Chondrocyte (in vitro differentiated cells): ENCODE measurements around the gene MTG1. TPM values are rescaled to one million over a fixed set of nuclear protein-coding genes. Genes with fewer than 3 reads are reported as not detected.

ENCODE experiments used
- DNase-seq: peaks from one replicate; pipeline ENCODE4 v3.0.0; 2021; ENCODE audit warnings: mixed read lengths, low spot score
- H3K27ac Mint-ChIP-seq: one replicate; pipeline ENCODE4 v1.8.0; 2021; ENCODE audit warnings: mild to moderate bottlenecking, moderate library complexity, mixed read lengths; ENCODE audit not compliant: unreplicated experiment
- H3K27me3 Mint-ChIP-seq: 2 replicates; pipeline ENCODE4 v1.8.0; 2021; ENCODE audit warnings: low read depth, mixed read lengths
- H3K36me3 Mint-ChIP-seq: 2 replicates; pipeline ENCODE4 v1.8.0; 2021; ENCODE audit warnings: low read depth, mixed read lengths
- H3K4me1 Mint-ChIP-seq: 2 replicates; pipeline ENCODE4 v1.8.0; 2021; ENCODE audit warnings: low read depth, mild to moderate bottlenecking, mixed read lengths
- H3K4me3 Mint-ChIP-seq: one replicate; pipeline ENCODE4 v1.8.0; 2021; ENCODE audit warnings: mild to moderate bottlenecking, moderate library complexity, mixed read lengths; ENCODE audit not compliant: unreplicated experiment
- H3K9me3 Mint-ChIP-seq: 2 replicates; pipeline ENCODE4 v1.8.0; 2021; ENCODE audit warnings: low read depth, mixed read lengths
- CTCF ChIP-seq: fragments of 200-600 bp; sonication (generic); IDR thresholded peaks from 2 replicates; pipeline ENCODE4 v1.5.0; 2021; ENCODE audit warnings: antibody characterized with exemption, mild to moderate bottlenecking, moderate library complexity
- total RNA-seq: library from RNA; stranded (reverse); gene quantifications from 3 replicates; pipeline ENCODE4 v1.2.1, GENCODE V29; 2021

MTG1 gene
- total RNA-seq, 1 donor from 2014 or later = 36.7 TPM

- Mint-ChIP-seq H3K27ac (peak overlapping the region; percentile 36), H3K36me3 (peaks cover 27% of the 10 kb centered on the region)
- TF ChIP-seq CTCF = no peak
Measured at GRCh38 chr10:133442967-133443924, 49.3 kb downstream of the MTG1 start.

GRCh38 chr10:133444342-133445267 lies 50.6 kb downstream of the MTG1 start:
- H3K27ac Mint-ChIP-seq = no peak overlapping the region
- peaks cover 32% of the 10 kb centered on the region for H3K9me3 Mint-ChIP-seq
- TF ChIP-seq CTCF = no peak
- H3K4me3 Mint-ChIP-seq = no peak overlapping the region
- DNase-seq = no peak
- H3K27me3 Mint-ChIP-seq = peaks cover 2% of the 10 kb centered on the region
- H3K36me3 Mint-ChIP-seq = peaks cover 37% of the 10 kb centered on the region
- H3K4me1 Mint-ChIP-seq = no peaks in the 10 kb centered on the region

More at GRCh38 chr10:133442967-133443924, 49.3 kb downstream of the MTG1 start:
- peaks cover 20% of the 10 kb centered on the region for H3K9me3 Mint-ChIP-seq
- H3K4me1 Mint-ChIP-seq = no peaks in the 10 kb centered on the region
- H3K27me3 Mint-ChIP-seq = no peaks in the 10 kb centered on the region
- no peak overlapping the region for H3K4me3 Mint-ChIP-seq
- no peak for DNase-seq

- no peaks in the 10 kb centered on the region for H3K4me1 Mint-ChIP-seq
- peaks cover 37% of the 10 kb centered on the region for H3K36me3 Mint-ChIP-seq
- H3K4me3 Mint-ChIP-seq = no peak overlapping the region
- H3K9me3 Mint-ChIP-seq = peaks cover 32% of the 10 kb centered on the region
- DNase-seq = peak; percentile 91
- peaks cover 2% of the 10 kb centered on the region for H3K27me3 Mint-ChIP-seq
- TF ChIP-seq CTCF = no peak
- H3K27ac Mint-ChIP-seq = no peak overlapping the region
Measured at GRCh38 chr10:133445268-133445732, 51.3 kb downstream of the MTG1 start.

GRCh38 chr10:133445751-133446708 lies 52.1 kb downstream of the MTG1 start:
- no peak for TF ChIP-seq CTCF
- no peak overlapping the region for H3K27ac Mint-ChIP-seq
- no peak overlapping the region for H3K4me3 Mint-ChIP-seq
- H3K27me3 Mint-ChIP-seq = peaks cover 2% of the 10 kb centered on the region
- H3K9me3 Mint-ChIP-seq = peaks cover 32% of the 10 kb centered on the region
- no peaks in the 10 kb centered on the region for H3K4me1 Mint-ChIP-seq
- peak; percentile 83 for DNase-seq
- H3K36me3 Mint-ChIP-seq = peaks cover 37% of the 10 kb centered on the region
